Panc1 (cell line): ENCODE measurements around the gene NOX4. TPM values are rescaled to one million over a fixed set of nuclear protein-coding genes. Genes with fewer than 3 reads are reported as not detected.

Source experiments
- ATAC-seq: fragments of 200-7000 bp; cut with Tn5 transposase; 2 replicates; pipeline ENCODE4 v1.9.1; 2020; ENCODE audit warnings: mild to moderate bottlenecking, moderate library complexity
- BruUV-seq: library from RNA; stranded (reverse); fragments of 400-500 nt; replicated peaks from 2 replicates; lab custom pipeline; 2021; lab: Mats Ljungman, UMichigan
- CTCF ChIA-PET: fragments of 300-600 bp; sonication (Branson Sonifier 250); formaldehyde crosslinking; loops from one replicate; lab custom pipeline; 2022; ENCODE audit warnings: antibody characterized with exemption; lab: Charles Lee
- POLR2A ChIA-PET: fragments of 300-600 bp; sonication (Branson Sonifier 250); formaldehyde crosslinking; loops from one replicate; lab custom pipeline; 2022; ENCODE audit warnings: antibody characterized with exemption; lab: Charles Lee
- DNase-seq: peaks from one replicate; pipeline ENCODE4 v3.0.0-alpha.2; 2010; ENCODE audit warnings: low read depth, low spot score
- H3K27ac ChIP-seq: 2 replicates; pipeline ENCODE4 v1.5.1; 2011; ENCODE audit warnings: mild to moderate bottlenecking, low read length, inconsistent platforms
- H3K27me3 ChIP-seq: fragments of 200-500 bp; sonication (Bioruptor generic); 2 replicates; pipeline ENCODE4 v1.6.0; 2014; ENCODE audit warnings: low read length, inconsistent platforms; ENCODE audit not compliant: control insufficient read depth, insufficient read depth
- H3K36me3 ChIP-seq: fragments of 200-500 bp; sonication (Bioruptor generic); 2 replicates; pipeline ENCODE4 v1.5.1; 2014; ENCODE audit warnings: inconsistent platforms, mild to moderate bottlenecking, low read length, moderate library complexity; ENCODE audit not compliant: control insufficient read depth, insufficient read depth
- H3K4me1 ChIP-seq: 2 replicates; pipeline ENCODE4 v1.5.1; 2011; ENCODE audit warnings: inconsistent platforms, mild to moderate bottlenecking, low read length, moderate library complexity; ENCODE audit not compliant: control insufficient read depth, insufficient read depth
- H3K4me3 ChIP-seq, 2 experiments: 2 replicates each; pipeline ENCODE4 v1.5.1; 2011 to 2012; ENCODE audit warnings: low read depth in 2 of 2, low read length in 2 of 2, mild to moderate bottlenecking in 2 of 2, inconsistent platforms in 1 of 2, moderate library complexity in 1 of 2
- H3K9me3 ChIP-seq: fragments of 200-500 bp; sonication (Bioruptor generic); 2 replicates; pipeline ENCODE4 v1.5.1; 2014; ENCODE audit warnings: low read depth, mild to moderate bottlenecking, inconsistent platforms, low read length, moderate library complexity; ENCODE audit not compliant: control insufficient read depth, insufficient read depth
- POLR2AphosphoS5 ChIP-seq: IDR thresholded peaks from 2 replicates; pipeline ENCODE4 v1.6.1; 2012; ENCODE audit warnings: mild to moderate bottlenecking, low read depth, low read length, moderate library complexity
- SIN3A ChIP-seq: IDR thresholded peaks from 2 replicates; pipeline ENCODE4 v1.6.1; 2012; ENCODE audit warnings: low read depth, mild to moderate bottlenecking, low read length, moderate library complexity, borderline replicate concordance; ENCODE audit not compliant: insufficient read depth
- TCF7L2 ChIP-seq: IDR thresholded peaks from 2 replicates; pipeline ENCODE4 v1.6.1; 2011; ENCODE audit warnings: mild to moderate bottlenecking, low read depth, low read length, inconsistent platforms
- in situ Hi-C: cut with HindIII; loops from 2 replicates; pipeline ENCODE4 v1.10.0; 2016; ENCODE audit warnings: low sequenced_read_pairs, low pct_unique_long_range_greater_than_20kb
- intact Hi-C: fragments of 100-400 bp; cut with micrococcal nuclease; formaldehyde crosslinking; loops from one replicate; pipeline ENCODE4 v1.10.0; 2022; ENCODE audit not compliant: unreplicated experiment
- total RNA-seq: library from RNA; stranded (reverse); gene quantifications from one replicate; pipeline ENCODE4 v1.2.1, GENCODE V29; 2021; ENCODE audit not compliant: unreplicated experiment
- TF ChIP-seq, protein P1 (sequence below), 2 experiments: IDR thresholded peaks; 2 replicates each; pipeline ENCODE4 v1.6.1; 2011 to 2012; ENCODE audit warnings: low read depth in 2 of 2, control low read depth in 1 of 2, low read length in 1 of 2, mild to moderate bottlenecking in 1 of 2, moderate library complexity in 1 of 2; ENCODE audit not compliant: insufficient read depth in 1 of 2
- TF ChIP-seq, protein P2 (sequence below): fragments of 450-650 bp; IDR thresholded peaks from 2 replicates; pipeline ENCODE4 v1.5.1; 2017; ENCODE audit warnings: mild to moderate bottlenecking

Gene NOX4
- total RNA-seq, 1 experiment from 2014 or later, result not detected

DNA sequence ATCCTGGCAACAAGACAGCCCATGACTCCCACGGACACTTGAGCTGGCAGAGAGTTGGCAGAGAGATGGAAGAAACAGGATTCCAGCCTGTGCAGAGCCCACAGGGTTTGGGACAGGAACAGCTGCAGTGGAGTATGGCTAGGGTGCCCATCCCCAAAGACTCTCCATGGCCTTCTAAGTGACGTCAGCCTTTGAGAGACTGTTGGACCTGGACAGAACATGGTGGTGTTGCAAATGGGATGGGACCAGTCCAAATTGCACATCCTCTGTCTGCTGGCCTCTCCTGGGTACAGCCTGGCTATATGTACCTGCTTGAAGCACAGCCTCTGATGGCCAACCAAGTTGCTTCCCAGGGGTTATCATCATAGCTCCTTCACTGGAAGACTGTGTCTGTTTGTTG, 34.5 kb downstream of the NOX4 start:
- intact Hi-C loops (no loop called here), in situ Hi-C loops (no loop called here)
- DNase-seq (no peak), ATAC-seq (no peak)
- ChIA-PET POLR2A (no interaction called here), CTCF (no interaction called here)
- H3K36me3 ChIP-seq, result no peaks in the 10 kb centered on the region
- no peak overlapping the region for H3K4me3 ChIP-seq
- no peak overlapping the region for H3K27ac ChIP-seq
- no peaks in the 10 kb centered on the region for H3K27me3 ChIP-seq
- TF ChIP-seq POLR2AphosphoS5 (no peak), TCF7L2 (no peak), SIN3A (no peak)
- TF ChIP-seq, protein P1, sequence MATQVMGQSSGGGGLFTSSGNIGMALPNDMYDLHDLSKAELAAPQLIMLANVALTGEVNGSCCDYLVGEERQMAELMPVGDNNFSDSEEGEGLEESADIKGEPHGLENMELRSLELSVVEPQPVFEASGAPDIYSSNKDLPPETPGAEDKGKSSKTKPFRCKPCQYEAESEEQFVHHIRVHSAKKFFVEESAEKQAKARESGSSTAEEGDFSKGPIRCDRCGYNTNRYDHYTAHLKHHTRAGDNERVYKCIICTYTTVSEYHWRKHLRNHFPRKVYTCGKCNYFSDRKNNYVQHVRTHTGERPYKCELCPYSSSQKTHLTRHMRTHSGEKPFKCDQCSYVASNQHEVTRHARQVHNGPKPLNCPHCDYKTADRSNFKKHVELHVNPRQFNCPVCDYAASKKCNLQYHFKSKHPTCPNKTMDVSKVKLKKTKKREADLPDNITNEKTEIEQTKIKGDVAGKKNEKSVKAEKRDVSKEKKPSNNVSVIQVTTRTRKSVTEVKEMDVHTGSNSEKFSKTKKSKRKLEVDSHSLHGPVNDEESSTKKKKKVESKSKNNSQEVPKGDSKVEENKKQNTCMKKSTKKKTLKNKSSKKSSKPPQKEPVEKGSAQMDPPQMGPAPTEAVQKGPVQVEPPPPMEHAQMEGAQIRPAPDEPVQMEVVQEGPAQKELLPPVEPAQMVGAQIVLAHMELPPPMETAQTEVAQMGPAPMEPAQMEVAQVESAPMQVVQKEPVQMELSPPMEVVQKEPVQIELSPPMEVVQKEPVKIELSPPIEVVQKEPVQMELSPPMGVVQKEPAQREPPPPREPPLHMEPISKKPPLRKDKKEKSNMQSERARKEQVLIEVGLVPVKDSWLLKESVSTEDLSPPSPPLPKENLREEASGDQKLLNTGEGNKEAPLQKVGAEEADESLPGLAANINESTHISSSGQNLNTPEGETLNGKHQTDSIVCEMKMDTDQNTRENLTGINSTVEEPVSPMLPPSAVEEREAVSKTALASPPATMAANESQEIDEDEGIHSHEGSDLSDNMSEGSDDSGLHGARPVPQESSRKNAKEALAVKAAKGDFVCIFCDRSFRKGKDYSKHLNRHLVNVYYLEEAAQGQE (IDR thresholded peaks at IDR 0.05; ENCODE audit: insufficient read depth in 1 of 2, low read depth in 2 of 2, low read length in 1 of 2), result no peak
- TF ChIP-seq, protein P2, sequence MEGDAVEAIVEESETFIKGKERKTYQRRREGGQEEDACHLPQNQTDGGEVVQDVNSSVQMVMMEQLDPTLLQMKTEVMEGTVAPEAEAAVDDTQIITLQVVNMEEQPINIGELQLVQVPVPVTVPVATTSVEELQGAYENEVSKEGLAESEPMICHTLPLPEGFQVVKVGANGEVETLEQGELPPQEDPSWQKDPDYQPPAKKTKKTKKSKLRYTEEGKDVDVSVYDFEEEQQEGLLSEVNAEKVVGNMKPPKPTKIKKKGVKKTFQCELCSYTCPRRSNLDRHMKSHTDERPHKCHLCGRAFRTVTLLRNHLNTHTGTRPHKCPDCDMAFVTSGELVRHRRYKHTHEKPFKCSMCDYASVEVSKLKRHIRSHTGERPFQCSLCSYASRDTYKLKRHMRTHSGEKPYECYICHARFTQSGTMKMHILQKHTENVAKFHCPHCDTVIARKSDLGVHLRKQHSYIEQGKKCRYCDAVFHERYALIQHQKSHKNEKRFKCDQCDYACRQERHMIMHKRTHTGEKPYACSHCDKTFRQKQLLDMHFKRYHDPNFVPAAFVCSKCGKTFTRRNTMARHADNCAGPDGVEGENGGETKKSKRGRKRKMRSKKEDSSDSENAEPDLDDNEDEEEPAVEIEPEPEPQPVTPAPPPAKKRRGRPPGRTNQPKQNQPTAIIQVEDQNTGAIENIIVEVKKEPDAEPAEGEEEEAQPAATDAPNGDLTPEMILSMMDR, result no peak
- BruUV-seq, result no TSS peak
- no peaks in the 10 kb centered on the region for H3K9me3 ChIP-seq
- no peaks in the 10 kb centered on the region for H3K4me1 ChIP-seq

DNA sequence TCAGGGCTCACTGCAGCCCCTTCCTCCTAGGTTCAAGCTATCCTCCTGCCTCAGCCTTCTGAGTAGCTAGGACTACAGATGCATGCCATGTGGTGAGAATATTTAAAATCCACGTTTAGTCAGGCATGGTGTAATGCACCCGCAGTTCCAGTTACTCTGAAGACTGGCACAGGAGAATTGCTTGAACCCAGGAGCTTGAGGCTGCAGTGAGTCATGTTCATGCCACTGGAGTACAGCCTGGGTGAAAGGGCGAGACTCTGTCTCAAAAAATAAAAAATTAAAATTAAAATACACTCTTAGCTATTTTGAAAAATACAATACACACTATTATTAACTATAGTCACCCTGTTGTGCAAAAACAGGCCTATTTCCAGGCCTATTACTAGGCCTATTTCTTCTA, 38.4 kb downstream of the NOX4 start:
- no peak overlapping the region for H3K4me3 ChIP-seq
- POLR2A ChIA-PET, result no interaction called here
- no peak for TF ChIP-seq SIN3A
- TF ChIP-seq TCF7L2, result no peak
- TF ChIP-seq, protein P1 (IDR thresholded peaks at IDR 0.05; ENCODE audit: insufficient read depth in 1 of 2, low read depth in 2 of 2, low read length in 1 of 2), result no peak
- no peak for TF ChIP-seq POLR2AphosphoS5
- TF ChIP-seq, protein P2, result no peak
- no peaks in the 10 kb centered on the region for H3K27me3 ChIP-seq
- no peaks in the 10 kb centered on the region for H3K36me3 ChIP-seq
- ATAC-seq (no peak), DNase-seq (no peak)
- in situ Hi-C loops, result no loop called here
- no peaks in the 10 kb centered on the region for H3K4me1 ChIP-seq
- CTCF ChIA-PET, result no interaction called here
- H3K9me3 ChIP-seq, result no peaks in the 10 kb centered on the region
- no TSS peak for BruUV-seq
- no peak overlapping the region for H3K27ac ChIP-seq
- intact Hi-C loops, result no loop called here
